Stimulated activated CD4-positive, alpha-beta T cell treated with anti-CD3 and anti-CD28 coated beads, Interleukin-4, amount 100 ng/mL, for 24 hours (primary cell): ENCODE data around the gene WDR33.
"Not testable (repeated sequence)": the region's sequence is repeated elsewhere in the genome, so short reads cannot be mapped to it uniquely, and the experiment has no call there.

ENCODE experiments used
- DNase-seq: peaks from one replicate; pipeline ENCODE4 v3.0.0-alpha.2; 2020

WDR33 gene

GRCh38 chr2:127762441-127762840 lies 48.5 kb downstream of the WDR33 start:
- DNase-seq = no peak

GRCh38 chr2:127759931-127760330 lies 51.0 kb downstream of the WDR33 start:
- no peak for DNase-seq

DNA sequence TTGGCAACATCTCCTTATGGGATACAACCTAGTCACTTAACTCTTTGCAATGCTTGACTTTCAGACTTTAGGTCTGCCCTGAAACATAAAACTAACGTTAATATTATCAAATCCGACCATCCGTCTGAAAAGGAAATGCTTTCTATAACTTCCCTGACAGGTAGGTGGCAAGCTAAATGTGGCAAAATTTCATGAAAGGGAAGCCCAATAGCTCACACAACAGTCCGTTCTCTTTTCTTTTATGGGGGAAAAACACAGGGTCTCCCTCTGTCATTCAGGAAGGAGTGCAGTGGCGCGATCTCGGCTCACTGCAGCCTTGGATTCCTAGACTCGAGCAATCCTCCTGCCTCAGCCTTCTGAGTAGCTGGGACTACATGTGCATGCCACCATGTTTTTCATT lies 56.8 kb downstream of the WDR33 start:
- DNase-seq = no peak

GRCh38 chr2:127753374-127753773 lies 57.6 kb downstream of the WDR33 start:
- DNase-seq = no peak

DNA sequence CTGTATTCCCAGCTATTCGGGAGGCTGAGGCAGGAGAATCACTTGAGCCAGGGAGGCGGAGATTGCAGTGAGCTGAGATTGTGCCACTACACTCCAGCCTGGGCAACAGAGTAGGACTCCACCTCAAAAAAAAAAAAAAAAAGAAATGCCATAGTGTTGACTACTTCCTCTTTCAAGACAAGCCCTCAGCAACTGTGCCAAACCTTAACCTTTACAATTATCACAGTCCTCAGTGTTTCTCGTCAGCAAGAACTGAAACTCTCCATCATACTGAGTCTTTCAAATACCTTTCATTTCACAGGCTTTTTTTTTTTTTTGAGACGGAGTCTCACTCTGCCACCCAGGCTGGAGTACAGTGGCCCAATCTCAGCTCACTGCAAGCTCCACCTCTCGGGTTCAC lies 61.4 kb downstream of the WDR33 start:
- DNase-seq = not testable (repeated sequence)

- DNase-seq = no peak
Observed at GRCh38 chr2:127747621-127748020, 63.4 kb downstream of the WDR33 start.

DNA sequence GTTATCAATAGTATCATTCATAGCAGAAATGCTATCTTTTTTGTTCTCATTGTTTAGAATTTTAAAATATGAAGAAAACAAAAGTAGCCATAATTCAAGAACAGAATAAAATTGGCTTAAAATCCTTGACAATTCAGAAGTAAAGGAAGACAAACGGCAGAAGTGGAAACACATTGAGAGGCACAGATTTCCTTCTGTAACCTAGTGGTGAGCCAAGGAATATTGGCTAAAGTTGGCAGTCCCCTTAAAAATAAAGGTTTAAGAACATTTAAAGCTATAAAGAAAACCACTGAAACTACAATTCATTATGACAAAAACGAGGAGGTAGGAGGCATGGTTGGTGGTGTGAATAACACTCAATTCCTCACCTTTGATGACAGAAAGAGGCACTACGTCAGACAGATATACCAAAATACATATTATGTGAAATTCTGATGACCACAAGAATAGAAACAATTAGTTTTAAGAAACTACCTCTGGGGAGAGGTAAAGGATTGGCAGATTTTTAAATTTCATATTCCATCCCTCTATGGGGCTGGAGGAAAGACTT lies 67.4 kb downstream of the WDR33 start:
- no peak for DNase-seq

DNA sequence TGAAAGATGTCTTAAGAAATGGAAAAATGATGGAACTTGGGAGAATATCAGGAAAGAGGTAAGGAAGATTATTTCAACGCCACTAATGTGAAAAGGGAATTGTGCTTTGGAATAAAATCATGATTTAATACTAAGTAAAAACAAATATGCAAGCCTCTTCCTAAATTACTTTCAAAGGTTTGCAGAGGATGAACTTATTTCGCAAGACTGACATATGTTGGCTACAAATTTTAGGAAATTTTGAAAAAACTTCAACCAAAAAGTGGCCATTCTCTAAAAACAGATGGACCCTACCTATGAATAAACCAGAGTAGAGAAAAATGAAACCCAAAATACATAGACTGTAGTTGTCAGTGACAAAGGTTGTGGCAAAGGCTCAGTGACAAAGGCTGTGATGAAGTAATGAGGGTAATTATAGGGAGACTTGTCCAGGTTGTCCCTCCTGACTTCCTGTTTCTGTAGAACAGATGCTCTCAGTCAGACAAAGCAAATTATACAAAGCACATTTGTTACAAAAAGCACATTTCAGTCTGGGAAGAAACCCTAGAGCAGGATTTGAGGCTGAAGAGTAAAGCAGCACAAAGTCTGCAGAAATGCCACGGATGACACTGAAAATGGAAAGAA lies 70.2 kb downstream of the WDR33 start:
- no peak for DNase-seq

- no peak for DNase-seq
Observed at GRCh38 chr2:127739800-127740199, 71.2 kb downstream of the WDR33 start.

DNA sequence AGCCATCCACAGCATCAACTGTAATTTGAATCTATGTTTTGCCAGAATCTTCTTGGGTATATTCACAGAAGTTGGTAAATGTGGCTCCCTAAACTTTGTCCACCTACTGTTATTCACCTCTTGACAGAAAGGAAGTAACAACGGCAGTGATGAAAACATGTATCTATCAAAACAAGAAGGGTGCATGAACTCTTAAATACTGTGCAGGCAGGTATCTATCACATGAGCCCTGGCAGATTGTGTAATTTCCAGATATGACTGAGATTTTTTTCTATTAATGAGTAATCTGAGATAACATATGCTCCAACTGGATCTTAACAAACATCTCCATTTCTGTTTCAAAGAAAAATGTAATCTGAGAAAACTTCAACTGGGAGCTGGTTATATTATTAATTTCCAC lies 73.1 kb downstream of the WDR33 start:
- no peak for DNase-seq

- DNase-seq = no peak
Observed at GRCh38 chr2:127735537-127736399, 75.2 kb downstream of the WDR33 start.

DNA sequence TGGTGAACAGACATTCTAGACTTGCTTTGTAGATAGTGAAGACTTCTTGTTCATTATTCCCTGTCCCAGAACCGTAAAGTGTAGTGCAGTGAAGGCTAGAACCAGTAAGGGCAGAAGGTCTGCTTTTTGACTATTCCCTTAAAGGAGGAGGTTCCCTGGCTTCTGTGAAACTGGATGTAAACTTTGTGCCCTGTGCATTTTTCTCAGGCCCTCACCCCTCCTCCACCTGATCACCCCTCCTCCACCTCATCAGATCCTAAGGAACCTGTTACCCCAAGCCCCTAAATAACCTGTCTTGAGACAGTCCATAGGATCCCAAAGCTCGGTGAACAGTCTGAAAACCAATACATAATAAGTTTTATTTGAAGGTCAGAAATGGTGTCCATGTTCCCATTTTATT lies 75.9 kb downstream of the WDR33 start:
- no peak for DNase-seq

- DNase-seq = no peak
Observed at GRCh38 chr2:127733816-127734537, 77.0 kb downstream of the WDR33 start.

DNA sequence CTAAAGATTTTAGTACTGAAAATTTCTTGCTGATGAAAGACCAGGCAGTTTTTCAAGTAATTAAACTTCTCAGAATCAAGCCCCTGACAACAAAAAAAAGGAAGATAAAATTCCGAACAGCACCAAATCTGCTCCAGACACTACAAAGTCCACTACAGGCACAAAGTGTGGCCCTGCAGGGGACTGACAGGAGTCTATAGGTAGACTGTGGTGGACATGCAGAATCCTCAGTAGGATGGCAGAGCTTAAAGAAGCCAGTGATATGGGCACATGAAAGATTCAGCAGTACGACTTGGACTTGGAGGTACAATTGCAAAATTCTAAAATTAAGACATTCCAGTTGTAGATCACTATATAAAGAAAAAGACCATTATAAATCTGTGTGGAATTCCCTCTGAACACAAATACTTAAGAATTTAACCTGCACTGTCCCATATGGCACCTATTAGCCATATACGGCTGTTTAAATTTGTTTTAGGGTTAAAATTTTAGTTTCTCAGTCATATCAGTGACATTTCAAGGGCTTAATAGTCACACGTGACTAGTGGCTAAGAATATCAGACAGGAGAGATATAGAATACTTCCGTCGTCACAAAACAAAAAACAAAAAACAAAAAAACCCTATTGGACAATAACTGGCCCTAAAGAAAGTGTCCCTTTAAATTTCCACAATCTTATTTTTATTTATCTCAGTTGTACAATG lies 77.7 kb downstream of the WDR33 start:
- DNase-seq = no peak

DNA sequence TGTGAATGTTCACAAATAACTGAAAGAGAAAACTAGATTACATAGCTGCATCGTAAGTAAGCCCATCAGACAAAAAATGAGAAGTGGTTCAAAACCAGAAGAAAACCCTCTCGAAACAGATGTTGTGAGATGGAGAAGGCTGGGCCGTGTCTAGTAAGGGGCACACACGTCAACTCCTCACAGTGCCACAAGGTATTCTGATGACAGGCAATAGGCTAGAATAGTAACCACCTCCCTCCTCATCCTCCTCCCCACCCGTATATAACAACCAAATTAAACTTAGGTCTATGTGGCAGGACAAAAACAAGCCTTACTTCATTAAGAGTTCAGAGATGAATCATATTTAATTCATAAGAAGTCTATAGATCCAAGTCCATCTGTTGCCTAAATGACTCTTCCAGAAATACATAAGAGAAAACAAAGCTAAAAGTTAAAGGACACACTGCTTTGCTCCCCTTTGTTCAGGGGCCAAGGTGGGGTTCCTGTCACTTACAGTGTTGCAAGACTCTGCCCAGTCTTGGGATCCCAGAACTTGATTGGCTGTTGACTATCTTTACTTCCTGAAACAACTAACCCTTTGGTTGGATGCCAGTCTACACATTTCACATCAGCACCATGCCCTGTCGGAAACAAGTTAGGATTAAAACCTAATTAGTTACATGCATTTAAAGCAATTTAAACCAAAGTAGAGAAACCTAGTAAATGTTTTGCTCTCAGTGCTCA lies 84.7 kb downstream of the WDR33 start:
- no peak for DNase-seq

GRCh38 chr2:127722807-127723206 lies 88.2 kb downstream of the WDR33 start:
- DNase-seq = no peak

GRCh38 chr2:127721978-127722355 lies 89.0 kb downstream of the WDR33 start:
- no peak for DNase-seq

DNA sequence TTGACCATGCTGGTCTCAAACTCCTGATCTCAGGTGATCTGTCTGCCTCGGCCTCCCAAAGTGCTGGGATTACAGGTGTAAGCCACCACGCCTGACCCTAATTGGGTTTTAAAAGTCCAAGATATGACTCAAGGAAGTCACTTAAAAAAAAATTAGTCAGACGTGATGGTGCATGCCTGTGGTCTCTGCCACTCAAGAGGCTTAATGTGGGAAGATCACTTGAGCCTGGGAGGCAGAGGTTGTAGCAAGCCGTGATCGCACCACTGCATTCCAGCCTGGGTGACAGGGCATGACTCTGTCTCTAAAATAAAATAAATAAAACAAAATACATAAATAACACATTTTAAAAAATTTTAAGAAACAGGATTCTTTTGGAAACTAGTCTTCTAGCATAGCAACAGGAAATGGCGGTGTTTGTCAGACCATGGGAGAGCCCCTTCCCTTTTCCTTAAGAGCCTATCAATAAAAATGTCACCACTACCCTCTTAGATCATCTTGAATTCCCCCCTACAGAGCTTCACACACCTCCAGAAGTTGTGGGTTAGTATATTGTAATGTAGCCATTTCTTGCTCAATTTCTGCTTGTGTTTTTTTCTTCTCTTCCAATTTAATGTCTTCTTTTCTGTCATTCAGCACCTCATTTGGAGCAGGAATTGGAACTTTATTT lies 89.5 kb downstream of the WDR33 start:
- DNase-seq = no peak

DNA sequence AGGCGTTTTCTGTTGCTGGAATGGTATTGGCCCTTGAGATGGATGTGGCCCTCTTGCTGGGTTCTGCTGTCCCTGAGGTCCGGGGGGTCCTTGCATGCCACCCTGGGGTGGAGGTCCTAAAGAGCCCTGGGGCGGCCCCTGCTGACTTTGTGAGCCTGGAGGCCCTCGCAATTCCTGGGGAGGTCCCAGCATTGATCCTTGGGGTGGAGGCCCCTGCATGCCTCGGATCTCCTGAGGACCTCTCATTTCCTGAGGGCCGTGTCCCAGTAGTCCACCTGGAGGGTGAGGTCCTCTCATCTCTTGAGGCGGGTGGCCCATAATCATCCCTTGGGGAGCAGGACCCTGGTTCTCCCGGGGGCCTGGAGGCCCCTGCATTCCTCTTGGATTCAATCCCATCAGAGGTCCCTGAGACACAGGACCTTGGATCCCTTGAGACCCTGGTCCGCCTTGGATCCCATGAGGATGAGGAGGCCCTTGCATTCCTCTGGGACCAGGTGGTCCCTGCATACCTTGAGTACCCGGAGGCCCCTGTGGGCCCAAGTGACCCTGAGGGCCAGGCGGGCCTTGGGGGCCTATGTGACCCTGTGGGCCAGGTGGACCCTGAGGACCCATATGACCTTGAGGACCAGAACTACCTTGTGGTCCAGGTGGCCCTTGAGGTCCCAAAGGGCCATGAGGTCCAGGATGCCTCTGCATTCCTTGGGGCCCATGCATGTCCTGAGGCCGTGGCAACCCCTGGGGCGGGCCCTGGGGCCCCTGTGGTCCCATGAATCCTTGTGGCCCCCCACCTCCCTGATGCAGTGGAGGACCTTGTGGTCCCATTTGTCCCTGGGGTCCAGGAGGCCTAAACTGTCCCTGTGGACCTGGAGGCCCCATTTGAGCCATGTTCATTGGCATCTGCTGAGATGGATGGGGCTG lies 91.4 kb downstream of the WDR33 start:
- DNase-seq = no peak

DNA sequence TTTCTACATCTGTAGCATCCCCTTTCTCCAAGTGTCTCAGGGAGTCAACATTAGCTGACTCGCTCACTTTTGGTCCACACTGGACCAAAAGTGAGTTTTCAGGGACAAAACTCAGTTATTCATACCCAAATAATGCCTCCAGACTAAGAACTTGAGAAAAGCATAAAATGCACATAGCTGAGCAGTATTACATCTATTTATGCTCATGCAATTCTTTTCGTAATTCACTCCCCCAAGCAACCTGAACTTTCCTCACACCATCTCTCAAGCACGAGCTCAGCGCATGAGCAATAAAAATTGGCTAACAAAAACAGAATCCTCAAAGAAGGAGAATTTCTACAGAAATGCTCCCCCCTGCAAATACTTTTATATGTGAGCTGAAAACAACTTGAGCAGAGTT lies 92.7 kb downstream of the WDR33 start:
- no peak for DNase-seq
